ENCODE measurements around the gene SMPDL3A.

SMPDL3A gene

GRCh38 chr6:122809001-122809400, 19.9 kb downstream of the SMPDL3A start:
- no peak for DNase-seq
- H3K36me3 Mint-ChIP-seq (ENCODE audit: low read depth), result peaks cover 6% of the 10 kb centered on the region
- TF ChIP-seq CTCF (IDR thresholded peaks at IDR 0.05), result no peak
- no peak overlapping the region for H3K27ac Mint-ChIP-seq
- peaks cover 2% of the 10 kb centered on the region for H3K27me3 Mint-ChIP-seq (ENCODE audit: low read depth, poor library complexity)
- H3K4me1 Mint-ChIP-seq, result no peaks in the 10 kb centered on the region
- no peaks in the 10 kb centered on the region for H3K9me3 Mint-ChIP-seq
- no peak overlapping the region for H3K4me3 Mint-ChIP-seq

GRCh38 chr6:122809691-122810090, 20.6 kb downstream of the SMPDL3A start:
- TF ChIP-seq CTCF (IDR thresholded peaks at IDR 0.05), result no peak
- Mint-ChIP-seq H3K4me1 (no peaks in the 10 kb centered on the region), H3K27me3 (ENCODE audit: low read depth, poor library complexity) (peaks cover 5% of the 10 kb centered on the region), H3K4me3 (no peak overlapping the region), H3K27ac (no peak overlapping the region), H3K9me3 (no peaks in the 10 kb centered on the region), H3K36me3 (ENCODE audit: low read depth) (peaks cover 6% of the 10 kb centered on the region)
- DNase-seq, result no peak

DNA sequence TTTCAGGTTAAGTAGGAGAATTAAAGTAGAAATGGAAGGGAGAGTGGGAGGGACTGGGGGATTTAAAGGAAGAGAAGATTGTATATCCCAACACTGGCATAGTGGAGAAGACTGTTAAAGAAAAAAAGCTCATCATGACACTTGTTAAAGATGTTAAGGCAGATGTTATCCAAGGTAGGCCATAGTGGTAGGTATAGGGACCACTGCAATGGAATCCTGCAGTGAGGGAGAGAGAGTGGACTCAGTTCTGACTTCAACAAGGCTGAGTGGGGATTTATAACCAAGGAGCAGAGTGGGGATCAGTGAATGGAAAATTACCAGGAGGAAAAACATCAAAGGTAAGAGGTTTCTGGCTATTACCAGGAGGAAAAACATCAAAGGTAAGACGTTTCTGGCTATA, 21.1 kb downstream of the SMPDL3A start:
- no peak for DNase-seq
- H3K27me3 Mint-ChIP-seq (ENCODE audit: low read depth, poor library complexity), result peaks cover 5% of the 10 kb centered on the region
- no peak overlapping the region for H3K27ac Mint-ChIP-seq
- H3K36me3 Mint-ChIP-seq (ENCODE audit: low read depth), result peaks cover 6% of the 10 kb centered on the region
- no peaks in the 10 kb centered on the region for H3K9me3 Mint-ChIP-seq
- H3K4me3 Mint-ChIP-seq, result no peak overlapping the region
- no peak for TF ChIP-seq CTCF (IDR thresholded peaks at IDR 0.05)
- H3K4me1 Mint-ChIP-seq, result no peaks in the 10 kb centered on the region

DNA sequence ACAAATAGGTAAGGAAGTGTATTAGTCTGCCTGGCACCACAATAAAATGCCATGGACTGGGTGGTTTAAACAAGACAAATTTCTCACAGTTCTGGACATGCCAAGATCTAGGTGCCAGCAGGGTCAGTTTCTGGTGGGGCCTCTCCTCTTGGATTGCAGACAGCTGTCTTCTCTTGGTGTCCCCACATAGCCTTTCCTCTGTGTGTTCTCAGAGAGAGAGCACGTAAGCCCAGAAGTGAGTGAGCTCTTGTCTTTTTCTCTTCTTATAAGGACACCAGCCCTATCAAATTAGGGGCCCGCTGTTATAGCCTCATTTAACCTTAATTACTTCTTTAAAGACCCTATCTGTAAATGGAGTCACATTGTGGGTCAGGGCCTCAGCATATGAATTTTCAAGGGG, 28.3 kb downstream of the SMPDL3A start:
- Mint-ChIP-seq H3K36me3 (ENCODE audit: low read depth) (no peaks in the 10 kb centered on the region), H3K4me3 (no peak overlapping the region), H3K9me3 (no peaks in the 10 kb centered on the region), H3K4me1 (no peaks in the 10 kb centered on the region), H3K27ac (peak overlapping the region; percentile 38), H3K27me3 (ENCODE audit: low read depth, poor library complexity) (peaks cover 3% of the 10 kb centered on the region)
- no peak for TF ChIP-seq CTCF (IDR thresholded peaks at IDR 0.05)
- no peak for DNase-seq

DNA sequence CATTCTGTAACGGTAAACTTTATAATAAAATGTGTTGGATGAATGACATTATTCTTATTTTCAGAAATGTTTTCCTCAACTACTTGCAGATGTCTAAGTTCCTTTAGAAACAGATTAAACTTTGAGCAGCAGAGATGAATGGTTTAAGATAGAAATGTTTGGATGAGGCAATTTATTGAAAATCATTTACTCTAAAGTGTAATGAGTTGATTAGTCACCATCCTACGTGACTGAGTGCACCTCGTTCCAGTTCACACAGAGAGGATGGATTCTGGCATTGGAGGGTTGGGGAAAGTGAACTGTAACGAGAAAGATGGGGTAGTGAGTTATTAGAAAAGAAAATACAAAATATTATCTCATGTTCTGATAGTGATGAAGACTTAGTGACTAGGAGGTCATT, 28.7 kb downstream of the SMPDL3A start:
- Mint-ChIP-seq H3K9me3 (no peaks in the 10 kb centered on the region), H3K4me3 (no peak overlapping the region), H3K27me3 (ENCODE audit: low read depth, poor library complexity) (peaks cover 3% of the 10 kb centered on the region), H3K36me3 (ENCODE audit: low read depth) (no peaks in the 10 kb centered on the region), H3K4me1 (no peaks in the 10 kb centered on the region), H3K27ac (no peak overlapping the region)
- no peak for DNase-seq
- no peak for TF ChIP-seq CTCF (IDR thresholded peaks at IDR 0.05)

GRCh38 chr6:122818866-122819265, 29.8 kb downstream of the SMPDL3A start:
- no peak overlapping the region for H3K4me3 Mint-ChIP-seq
- no peaks in the 10 kb centered on the region for H3K9me3 Mint-ChIP-seq
- no peak overlapping the region for H3K27ac Mint-ChIP-seq
- no peaks in the 10 kb centered on the region for H3K4me1 Mint-ChIP-seq
- no peaks in the 10 kb centered on the region for H3K36me3 Mint-ChIP-seq (ENCODE audit: low read depth)
- no peak for DNase-seq
- H3K27me3 Mint-ChIP-seq (ENCODE audit: low read depth, poor library complexity), result peaks cover 3% of the 10 kb centered on the region
- TF ChIP-seq CTCF (IDR thresholded peaks at IDR 0.05), result no peak

Measured in nephron progenitor cell (in vitro differentiated cells).